ENCODE results near the gene ZNF507.
A peak's percentile ranks its signal among the peaks of the same experiment; 100 is the strongest.
"Not testable (repeated sequence)": the region's sequence is repeated elsewhere in the genome, so short reads cannot be mapped to it uniquely, and the experiment has no call there.

The ZNF507 gene

GRCh38 chr19:32372726-32373517, 27.5 kb downstream of the ZNF507 start:
- DNase-seq: peak; percentile 56 to 76

- DNase-seq: peak; percentile 95 to 99
Observed at GRCh38 chr19:32373585-32374295, 28.3 kb downstream of the ZNF507 start.

GRCh38 chr19:32374362-32374761, 29.0 kb downstream of the ZNF507 start:
- DNase-seq: not testable (repeated sequence)

- not testable (repeated sequence) for DNase-seq
Observed at GRCh38 chr19:32377088-32377487, 31.7 kb downstream of the ZNF507 start.

- no peak for DNase-seq
Observed at GRCh38 chr19:32380269-32380668, 34.9 kb downstream of the ZNF507 start.

GRCh38 chr19:32387701-32388392, 42.4 kb downstream of the ZNF507 start:
- no peak for DNase-seq

GRCh38 chr19:32388393-32388855, 43.0 kb downstream of the ZNF507 start:
- no peak for DNase-seq

- no peak for DNase-seq
Observed at GRCh38 chr19:32392901-32393300, 47.5 kb downstream of the ZNF507 start.

- no peak for DNase-seq
Observed at GRCh38 chr19:32396046-32396652, 50.7 kb downstream of the ZNF507 start.

- DNase-seq: no peak
Observed at GRCh38 chr19:32397671-32398101, 52.3 kb downstream of the ZNF507 start.

GRCh38 chr19:32401992-32402391, 56.6 kb downstream of the ZNF507 start:
- no peak for DNase-seq

GRCh38 chr19:32403291-32403995, 58.0 kb downstream of the ZNF507 start:
- no peak for DNase-seq

- no peak for DNase-seq
Observed at GRCh38 chr19:32404213-32404932, 59.0 kb downstream of the ZNF507 start.

- DNase-seq: peak in 1 of 2 experiments; percentile 36
Observed at GRCh38 chr19:32404933-32405430, 59.6 kb downstream of the ZNF507 start.

GRCh38 chr19:32405431-32406160, 60.2 kb downstream of the ZNF507 start, which contains the start of gene DPY19L3:
Gene DPY19L3 (plus strand): TSS chr19:32405770. CDS start chr19:32408254, 2,484 bp downstream.
- DNase-seq: peak; percentile 34 to 87

- no peak for DNase-seq
Observed at GRCh38 chr19:32406161-32407003, 61.0 kb downstream of the ZNF507 start.

- DNase-seq: no peak
Observed at GRCh38 chr19:32407004-32407992, 61.9 kb downstream of the ZNF507 start.

GRCh38 chr19:32415246-32415645, 69.8 kb downstream of the ZNF507 start:
- DNase-seq: no peak
